HS-27A (cell line): Measurements from ENCODE around the gene NKX3-2.

Source experiments
- DNase-seq: peaks from one replicate; pipeline ENCODE4 v3.0.0-alpha.2; 2012; ENCODE audit warnings: low read depth, missing footprints

NKX3-2 gene

GRCh38 chr4:13544606-13545393 lies 492 bp upstream of the NKX3-2 start:
- DNase-seq, result peak; percentile 23

- DNase-seq, result no peak
Observed at GRCh38 chr4:13543032-13543838, 1.1 kb downstream of the NKX3-2 start.

DNA sequence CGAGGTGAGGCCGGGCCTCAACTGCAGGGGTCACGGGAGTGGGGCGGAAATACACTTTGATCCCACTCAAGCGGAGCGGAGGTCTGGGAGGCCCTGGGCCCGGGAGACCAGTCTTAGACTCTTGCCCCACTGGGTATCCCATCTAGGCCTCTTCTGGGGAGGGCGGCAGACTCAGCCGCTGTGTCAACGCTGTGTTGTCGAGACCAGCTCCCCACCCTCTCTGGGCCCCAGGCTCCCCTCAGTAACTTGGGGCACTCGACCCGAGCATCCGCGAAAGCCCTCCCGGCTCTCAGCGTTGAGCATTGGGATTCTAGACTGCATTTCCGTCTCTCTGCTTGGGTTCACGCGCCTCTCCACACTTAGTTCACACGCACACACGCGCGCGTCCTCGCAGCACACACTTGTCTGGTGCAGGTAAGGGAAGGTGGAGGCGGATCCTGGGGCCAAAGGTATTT lies 1.7 kb downstream of the NKX3-2 start:
- no peak for DNase-seq

DNA sequence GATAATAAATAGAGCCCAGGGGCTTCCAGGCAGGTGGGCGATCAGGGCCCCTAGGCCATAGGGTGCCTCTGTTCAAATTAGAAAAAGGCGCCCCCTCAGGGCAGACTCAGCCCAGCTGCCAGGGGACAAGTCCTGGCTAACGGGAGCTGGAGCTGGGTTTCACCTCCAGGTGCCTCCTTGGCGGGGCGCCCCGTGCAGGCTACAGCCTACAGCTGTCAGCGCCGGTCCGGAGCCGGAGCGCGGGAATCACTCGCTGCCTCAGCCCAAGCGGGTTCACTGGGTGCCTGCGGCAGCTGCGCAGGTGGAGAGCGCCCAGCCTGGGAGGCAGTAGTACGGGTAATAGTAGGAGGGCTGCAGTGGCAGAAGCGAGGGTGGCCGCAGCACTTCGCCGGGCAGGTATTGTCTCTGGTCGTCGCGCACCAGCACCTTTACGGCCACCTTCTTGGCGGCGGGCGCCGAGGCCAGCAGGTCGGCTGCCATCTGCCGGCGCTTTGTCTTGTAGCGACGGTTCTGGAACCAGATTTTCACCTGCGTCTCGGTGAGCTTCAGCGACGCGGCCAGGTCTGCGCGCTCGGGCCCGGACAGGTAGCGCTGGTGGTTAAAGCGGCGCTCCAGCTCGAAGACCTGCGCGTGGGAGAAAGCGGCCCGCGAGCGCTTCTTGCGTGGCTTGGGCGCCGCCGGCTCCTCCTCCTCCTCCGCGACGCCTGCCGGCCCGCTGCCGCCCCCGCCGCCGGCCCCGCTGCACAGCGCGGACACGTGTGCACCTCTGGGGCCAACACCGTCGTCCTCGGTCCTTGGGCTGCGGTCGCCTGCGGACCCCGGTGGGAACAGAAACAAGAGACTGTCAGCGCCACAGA lies 2.4 kb downstream of the NKX3-2 start:
- DNase-seq, result no peak

- DNase-seq, result no peak
Observed at GRCh38 chr4:13541176-13541604, 3.1 kb downstream of the NKX3-2 start.

GRCh38 chr4:13540446-13541175 lies 3.7 kb downstream of the NKX3-2 start:
- no peak for DNase-seq

- DNase-seq, result no peak
Observed at GRCh38 chr4:13539619-13540445, 4.5 kb downstream of the NKX3-2 start.

- no peak for DNase-seq
Observed at GRCh38 chr4:13539047-13539618, 5.2 kb downstream of the NKX3-2 start.

GRCh38 chr4:13538427-13538973 lies 5.8 kb downstream of the NKX3-2 start:
- no peak for DNase-seq

GRCh38 chr4:13537832-13538177 lies 6.5 kb downstream of the NKX3-2 start:
- no peak for DNase-seq

DNA sequence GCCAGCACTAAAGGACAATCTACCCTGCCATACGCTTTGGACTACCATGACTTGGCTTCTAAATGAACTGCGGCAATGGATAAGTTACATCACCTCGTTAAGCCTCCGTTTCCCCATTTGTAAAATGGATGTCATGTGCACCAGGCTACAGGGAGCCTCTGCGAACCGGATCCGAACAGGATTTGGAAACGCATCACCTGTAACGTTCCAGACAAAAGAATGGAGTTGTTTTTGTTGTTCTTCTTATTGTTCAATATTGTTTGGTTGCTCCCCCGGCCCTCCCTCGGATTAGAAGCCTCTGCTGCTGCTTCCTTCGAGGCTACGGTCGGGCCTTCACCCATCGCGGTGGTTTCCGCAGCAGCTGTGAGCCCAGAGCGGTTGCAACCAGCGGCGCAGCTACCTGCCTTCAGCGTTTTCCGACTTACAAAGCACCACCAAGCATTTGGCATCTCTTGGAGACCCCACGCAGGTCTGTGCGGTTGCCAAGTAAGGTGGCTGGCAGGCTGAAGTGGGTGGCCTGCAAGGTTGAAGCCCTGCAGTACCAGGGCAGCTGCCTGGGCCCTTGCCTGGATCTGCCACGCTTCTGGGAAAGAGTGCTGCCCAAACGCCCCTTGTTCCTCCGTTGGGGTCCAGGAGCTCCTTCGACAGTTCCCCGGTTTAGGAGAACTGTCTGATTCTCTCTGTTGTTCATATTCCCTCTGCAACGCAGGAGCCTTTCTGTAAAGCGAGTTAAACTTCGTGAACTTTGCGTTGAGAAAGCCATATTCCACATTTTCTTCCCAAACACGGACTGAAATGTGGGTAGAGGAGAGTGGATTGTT lies 7.1 kb downstream of the NKX3-2 start:
- no peak for DNase-seq

- DNase-seq, result no peak
Observed at GRCh38 chr4:13536607-13537006, 7.7 kb downstream of the NKX3-2 start.

DNA sequence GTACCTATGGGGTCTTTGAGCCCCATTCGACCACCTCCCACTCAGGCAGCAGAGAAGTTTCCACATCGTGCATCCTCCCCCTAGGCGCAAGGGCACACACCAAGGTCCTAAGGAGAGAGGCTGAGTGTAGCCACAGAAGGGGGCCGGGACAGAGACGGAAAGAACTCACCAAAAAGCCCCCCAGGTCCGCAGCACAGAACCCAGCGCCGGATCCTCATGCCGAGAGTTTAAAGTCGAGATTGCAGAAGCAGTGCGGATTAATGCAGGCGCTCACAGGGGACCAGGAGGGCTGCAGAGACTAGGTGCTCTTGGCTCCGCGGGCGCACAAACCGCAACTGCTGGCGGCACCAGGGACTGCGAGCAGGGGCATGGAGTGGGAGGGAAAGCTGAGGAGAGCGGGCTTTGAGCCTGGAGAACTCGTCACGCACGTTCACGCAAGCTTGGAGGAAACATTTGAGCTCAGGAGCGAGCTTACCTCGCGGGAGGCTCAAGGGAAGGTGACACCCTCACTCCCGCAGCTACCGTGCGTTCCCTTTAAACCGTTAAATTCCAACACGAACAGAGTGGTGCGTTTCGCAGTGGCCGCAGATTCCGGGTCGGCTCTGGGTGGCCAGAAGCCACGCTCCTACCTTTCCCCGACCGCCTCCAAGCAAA lies 8.5 kb downstream of the NKX3-2 start:
- no peak for DNase-seq

DNA sequence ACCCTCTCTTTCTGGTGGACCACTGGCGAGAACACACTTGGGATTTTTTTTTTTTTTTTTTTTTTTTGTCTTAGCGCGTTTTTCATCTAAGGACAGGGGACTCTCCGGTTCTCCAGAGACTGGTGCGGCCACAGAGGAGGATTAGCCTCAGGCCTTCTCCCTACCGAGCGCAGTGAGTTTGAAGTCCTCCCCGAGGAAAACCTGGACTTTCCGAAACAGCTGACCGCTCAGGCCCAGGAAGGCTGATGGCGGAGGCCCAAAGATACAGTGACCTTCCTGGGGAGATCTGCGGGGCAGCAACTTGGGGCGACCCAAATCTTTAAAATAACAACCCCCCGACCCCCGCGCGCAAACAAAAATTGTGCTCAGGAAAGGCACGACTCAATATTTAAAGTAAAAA lies 9.2 kb downstream of the NKX3-2 start:
- DNase-seq, result no peak

- no peak for DNase-seq
Observed at GRCh38 chr4:13534344-13535063, 9.8 kb downstream of the NKX3-2 start.

DNA sequence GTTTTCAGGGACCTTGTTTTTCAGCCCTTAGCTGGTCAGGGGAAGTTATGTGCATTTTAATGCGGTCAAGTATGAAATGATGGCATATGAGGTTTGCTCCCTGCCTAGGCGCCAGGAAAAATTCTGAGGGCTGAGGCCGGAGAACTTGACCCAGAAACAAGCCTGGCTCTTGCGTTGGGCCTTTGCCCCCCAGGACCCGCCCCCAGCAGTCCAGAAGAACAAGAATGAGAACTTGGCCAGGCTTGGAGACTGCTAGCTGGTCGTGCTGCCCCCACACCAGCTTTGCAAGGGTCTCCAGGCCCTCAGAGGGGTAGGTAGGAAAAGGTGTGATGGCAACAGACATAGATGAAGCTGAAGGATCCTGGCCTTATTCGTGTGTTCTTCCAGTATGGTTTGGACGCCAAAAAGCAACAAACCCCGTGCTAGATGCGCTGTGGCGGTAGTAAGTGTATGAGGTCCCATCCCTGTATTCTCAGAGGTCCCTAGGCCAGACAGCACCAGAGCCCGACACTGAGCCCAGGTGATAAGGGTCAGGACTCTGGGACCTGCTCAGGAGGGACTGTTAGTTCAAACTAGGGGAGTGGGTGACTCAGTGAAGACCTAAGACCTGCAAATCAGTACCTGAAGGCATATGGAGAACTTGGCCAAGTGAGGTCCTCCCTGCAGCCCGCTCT lies 10.5 kb downstream of the NKX3-2 start:
- no peak for DNase-seq

DNA sequence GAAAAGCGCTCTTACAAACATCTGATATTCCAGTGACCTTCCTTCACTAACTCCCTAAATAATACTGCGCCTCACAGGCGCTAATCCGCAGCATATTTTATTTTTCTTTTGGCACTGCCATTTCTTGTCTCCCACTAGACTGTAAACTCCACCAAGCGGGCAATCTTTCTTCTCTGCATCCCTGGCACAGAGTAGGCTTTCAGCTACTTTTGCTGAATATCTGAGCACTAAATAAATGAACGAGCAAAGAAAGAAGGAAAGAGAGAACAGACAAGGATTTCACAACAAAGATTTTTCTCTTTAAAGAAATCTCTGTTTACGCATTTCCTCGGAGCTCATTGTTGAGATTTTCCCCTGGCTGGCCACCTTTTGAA lies 12.7 kb downstream of the NKX3-2 start:
- no peak for DNase-seq
